Activated naive CD4-positive, alpha-beta T cell treated with Interleukin-2 at 50 U/mL for 16 hours (primary cell): ENCODE measurements around the gene TENM4.
"Not testable (repeated sequence)": the region's sequence is repeated elsewhere in the genome, so short reads cannot be mapped to it uniquely, and the experiment has no call there.

Experiments
- DNase-seq: peaks from one replicate; pipeline ENCODE4 v3.0.0-alpha.2; 2020

Gene TENM4

GRCh38 chr11:78996007-78996406 lies 444.8 kb downstream of the TENM4 start:
- DNase-seq = no peak

DNA sequence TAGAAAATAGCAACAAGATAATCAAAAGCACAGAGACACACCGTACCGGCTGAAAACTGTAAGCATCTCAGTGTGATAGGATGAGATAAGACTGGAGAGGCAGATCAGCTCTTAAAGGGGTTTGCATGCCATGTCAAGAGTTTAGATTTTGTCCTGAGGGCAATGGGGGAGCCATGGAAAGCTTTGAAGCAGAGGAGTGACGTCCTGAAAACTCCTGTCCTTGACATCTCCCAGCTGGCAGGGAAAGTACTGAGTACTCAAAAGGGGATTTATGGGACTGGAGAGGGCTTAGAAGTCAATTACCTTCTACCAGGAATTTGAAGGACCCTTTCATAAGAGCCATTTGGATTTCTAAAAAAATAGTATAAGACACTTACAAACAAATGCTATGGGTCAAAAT lies 445.7 kb downstream of the TENM4 start:
- no peak for DNase-seq

DNA sequence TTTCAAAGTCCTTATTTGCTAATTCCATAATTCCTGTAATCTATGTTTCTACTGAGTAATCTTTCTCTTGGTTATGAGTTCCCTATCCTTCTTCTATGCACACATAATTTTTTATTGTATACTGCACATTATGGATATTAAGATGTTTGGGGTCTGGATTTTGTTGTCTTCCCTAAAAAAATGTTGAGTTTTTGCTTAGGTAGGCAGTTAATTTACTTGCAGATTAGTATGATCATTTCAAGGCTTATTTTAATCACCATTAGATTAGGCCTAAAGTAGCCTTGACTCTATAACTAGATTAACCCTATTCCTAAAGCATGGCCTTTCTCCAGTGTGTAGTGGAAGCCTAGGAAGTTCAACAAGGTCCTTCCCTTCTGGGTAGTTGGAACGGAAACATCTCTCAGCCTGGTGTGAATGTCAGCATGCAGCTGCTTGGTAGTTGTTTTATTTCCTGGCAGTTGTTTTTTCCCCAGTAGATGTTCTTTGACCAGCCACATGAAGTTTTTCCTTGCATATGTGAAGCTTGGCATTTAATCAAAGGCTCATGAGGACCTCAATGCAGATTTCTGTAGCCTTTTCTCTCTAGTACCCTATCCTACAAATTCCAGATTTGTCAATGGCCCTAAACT lies 446.9 kb downstream of the TENM4 start:
- no peak for DNase-seq

GRCh38 chr11:78991681-78992080 lies 449.1 kb downstream of the TENM4 start:
- no peak for DNase-seq

GRCh38 chr11:78990261-78990660 lies 450.6 kb downstream of the TENM4 start:
- DNase-seq = no peak

- no peak for DNase-seq
These were observed 453.1 kb downstream of the TENM4 start for GRCh38 chr11:78987748-78988147.

GRCh38 chr11:78986305-78986704 lies 454.5 kb downstream of the TENM4 start:
- no peak for DNase-seq

DNA sequence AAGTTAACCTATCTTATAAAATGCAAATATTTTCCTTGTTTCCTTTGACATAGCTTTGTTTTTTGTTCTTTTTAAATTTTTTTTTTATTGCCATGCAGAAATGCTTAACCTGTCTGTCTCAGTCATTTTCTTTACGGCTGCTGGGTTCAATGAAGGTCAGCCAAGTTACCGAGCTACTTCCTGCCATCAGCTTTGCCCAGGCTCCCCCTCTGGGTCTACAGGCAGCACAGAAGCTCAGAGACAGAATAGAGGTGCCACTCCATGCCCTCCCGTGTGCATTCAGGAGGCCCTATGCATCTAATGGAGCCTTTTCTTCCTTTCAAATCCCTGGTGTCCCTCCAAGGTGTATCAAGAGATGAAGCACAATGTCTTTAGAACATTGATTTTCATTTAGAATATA lies 455.2 kb downstream of the TENM4 start:
- no peak for DNase-seq

GRCh38 chr11:78982473-78982872 lies 458.4 kb downstream of the TENM4 start:
- DNase-seq = no peak

GRCh38 chr11:78981153-78981552 lies 459.7 kb downstream of the TENM4 start:
- no peak for DNase-seq

DNA sequence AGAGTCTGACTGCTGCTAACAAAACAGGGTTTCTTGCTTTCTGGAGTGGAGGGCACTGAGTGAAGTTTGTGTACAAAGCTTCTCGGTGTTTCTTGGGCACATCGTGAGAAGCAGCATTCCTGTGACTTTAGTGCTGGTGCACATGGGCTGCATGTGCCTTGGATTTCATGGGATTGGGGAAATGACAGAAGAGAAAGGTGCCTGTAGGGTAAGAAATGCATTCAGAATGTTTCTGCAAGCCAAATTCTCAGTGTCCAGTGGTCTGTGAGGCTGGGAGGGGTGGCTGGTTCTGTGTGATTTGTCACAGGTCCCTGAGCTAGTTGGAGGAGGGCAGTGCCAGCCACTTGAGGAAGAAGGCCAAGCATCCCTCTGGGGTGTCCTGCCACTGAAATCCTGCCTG lies 462.0 kb downstream of the TENM4 start:
- no peak for DNase-seq

DNA sequence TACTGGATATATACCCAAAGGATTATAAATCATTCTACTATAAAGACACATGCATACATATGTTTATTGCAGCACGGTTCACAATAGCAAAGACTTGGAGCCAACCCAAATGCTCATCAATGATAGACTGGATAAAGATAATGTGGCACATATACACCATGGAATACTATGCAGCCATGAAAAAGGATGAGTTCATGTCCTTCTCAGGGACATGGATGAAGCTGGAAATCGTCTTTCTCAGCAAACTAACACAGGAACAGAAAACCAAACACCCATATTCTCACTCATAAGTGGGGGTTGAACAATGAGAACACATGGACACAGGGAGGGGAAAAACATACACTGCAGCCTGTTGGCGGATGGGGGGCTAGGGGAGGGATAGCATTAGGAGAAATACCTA lies 463.0 kb downstream of the TENM4 start:
- not testable (repeated sequence) for DNase-seq

- DNase-seq = no peak
These were observed 463.8 kb downstream of the TENM4 start for GRCh38 chr11:78977009-78977408.

DNA sequence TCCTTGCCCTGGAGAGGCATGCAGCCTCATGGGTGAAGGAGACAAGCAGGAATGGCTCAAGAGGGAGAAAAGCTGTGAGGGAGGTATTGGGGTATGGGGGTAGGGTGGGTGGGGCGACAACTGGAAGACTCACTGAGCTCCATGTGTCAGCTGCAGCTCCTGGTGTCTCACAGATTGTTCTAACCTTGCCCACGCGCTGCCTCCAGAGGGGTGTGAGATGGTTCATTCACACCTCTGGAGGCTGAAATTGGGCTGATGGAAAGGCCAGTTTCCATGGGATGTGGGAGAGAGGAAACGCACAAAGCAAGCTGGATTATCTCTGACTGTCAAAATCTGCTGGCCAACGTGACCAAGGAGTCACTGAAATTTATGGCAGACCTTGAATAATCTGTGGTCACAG lies 465.7 kb downstream of the TENM4 start:
- no peak for DNase-seq

- DNase-seq = no peak
These were observed 467.0 kb downstream of the TENM4 start for GRCh38 chr11:78973876-78974275.

DNA sequence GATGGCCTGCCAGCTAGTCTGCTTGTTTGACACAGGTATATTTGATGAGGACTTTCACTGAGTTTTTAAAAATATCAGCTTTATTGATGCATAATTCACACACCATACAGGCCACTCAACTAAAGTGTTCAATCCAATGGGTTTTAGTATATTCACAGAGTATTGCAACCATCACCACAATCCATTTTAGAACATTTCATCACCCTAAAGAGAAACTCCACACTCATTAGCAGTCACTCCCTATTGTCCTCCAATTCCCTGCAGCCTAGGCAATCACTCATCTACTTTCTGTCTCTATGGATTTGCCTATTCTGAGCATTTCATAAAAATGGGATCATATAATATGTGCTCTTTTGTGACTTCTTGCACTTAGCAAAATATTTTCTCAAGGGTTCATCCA lies 468.2 kb downstream of the TENM4 start:
- no peak for DNase-seq

- DNase-seq = no peak
These were observed 468.7 kb downstream of the TENM4 start for GRCh38 chr11:78972177-78972576.

- DNase-seq = no peak
These were observed 473.0 kb downstream of the TENM4 start for GRCh38 chr11:78967811-78968210.

DNA sequence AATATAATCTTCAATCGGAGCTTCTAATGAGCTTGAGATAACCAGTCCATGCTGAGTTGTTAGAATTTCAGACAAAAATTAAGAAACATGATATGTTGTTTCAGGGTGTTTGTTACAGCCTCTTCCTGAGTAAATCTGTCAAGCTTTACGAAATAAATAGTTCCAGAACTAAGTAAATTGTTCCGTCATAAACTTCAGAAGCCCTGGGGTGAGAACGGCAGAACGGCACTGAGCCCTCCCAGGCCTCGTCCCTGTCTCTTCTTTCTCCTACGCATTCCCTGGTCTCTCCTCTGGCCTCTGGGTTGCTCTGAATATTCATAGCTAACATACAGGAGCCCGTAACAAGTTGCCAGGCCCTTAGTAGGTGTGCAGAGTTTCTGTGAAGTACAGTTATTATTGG lies 475.4 kb downstream of the TENM4 start:
- DNase-seq = no peak

DNA sequence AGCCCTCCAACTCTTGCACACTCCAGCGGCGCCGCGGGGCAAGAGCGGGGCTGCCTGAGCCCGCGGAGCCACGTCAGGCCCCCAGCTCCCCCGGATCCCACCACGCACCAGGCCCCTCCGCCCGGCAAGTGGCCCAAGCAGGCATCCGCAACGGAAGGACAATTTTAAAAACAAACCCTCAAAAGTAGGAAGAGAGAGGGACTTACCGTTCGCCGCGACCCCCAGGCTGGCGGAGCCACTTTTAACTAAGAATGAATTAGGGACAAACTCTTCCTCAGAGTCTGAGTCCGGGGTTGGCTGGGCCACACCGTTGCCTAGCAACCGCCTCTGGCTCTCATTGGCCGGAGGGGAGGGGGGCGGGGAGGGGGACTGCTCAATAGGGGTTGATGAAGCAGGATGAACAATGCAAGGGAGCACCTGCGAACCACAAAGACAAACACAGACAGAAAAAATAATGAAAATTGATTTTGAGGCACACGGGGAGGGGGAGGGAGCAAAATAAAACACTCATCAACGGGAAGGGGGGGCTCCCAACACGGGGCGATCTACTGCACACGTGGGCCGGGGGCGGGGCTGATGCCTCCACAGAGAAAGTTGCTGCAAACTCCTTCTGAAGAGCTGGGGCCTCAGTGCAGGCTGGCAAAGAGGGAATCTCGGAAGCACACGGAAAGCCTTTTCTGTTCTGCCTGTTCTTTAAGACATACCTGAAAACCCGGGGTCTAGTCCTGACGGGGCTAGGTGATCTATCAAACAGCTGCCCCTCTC lies 478.7 kb downstream of the TENM4 start:
- DNase-seq = no peak

- DNase-seq = no peak
These were observed 479.6 kb downstream of the TENM4 start for GRCh38 chr11:78961247-78961646.

DNA sequence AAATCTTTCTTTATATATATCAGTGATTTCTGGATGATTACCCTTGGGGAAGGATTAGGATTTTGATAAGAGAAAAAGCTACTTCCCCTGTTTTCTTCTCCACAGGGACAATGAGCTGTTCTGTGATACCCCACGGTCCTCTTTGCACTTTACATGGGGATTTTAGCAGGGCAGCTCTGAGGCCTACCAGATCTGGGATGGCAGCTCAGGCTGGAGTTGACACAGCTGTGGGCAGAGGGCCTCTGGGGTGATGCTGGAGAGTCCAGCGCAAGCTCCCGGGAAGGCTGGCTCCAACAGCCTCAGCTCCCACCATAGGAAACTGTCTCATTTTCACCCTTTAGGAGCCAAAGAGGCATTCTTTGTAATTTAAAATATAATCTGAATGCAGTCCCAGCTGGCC lies 482.4 kb downstream of the TENM4 start:
- no peak for DNase-seq

DNA sequence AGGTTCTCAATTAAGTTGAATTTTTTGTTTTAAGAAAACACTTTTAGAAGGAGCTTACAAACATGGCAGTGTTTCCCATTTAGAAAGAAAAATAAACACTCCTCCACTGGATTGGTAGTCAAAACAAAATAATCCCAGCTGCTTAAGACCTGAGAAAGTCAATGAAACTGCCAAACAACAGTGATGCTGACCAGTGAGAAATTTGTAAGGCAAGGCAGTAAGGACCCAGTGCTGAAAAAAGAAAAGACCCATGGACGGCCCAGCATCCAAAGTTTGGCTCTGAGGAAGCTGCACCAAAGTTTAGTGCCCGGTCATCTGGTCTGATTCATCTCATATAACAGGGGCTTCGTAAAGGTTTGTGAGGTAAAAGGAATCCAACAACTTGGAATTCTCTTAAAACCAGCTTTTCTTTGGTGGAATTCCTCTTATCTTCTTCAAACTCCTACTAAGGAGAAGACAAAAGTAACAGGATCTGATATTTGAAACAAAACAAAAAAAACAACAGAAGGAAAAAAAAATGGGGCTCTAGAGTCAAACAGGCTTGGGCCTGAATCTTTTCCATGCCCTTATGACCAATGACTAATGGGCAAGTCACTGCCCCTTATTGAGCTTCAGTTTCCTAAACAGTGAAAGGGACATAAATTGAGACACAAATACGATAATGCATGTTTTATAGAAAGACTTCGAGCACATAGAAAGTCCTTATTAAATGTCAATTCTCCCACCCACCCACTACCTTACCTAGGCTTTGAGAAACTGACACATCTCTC lies 483.2 kb downstream of the TENM4 start:
- no peak for DNase-seq

DNA sequence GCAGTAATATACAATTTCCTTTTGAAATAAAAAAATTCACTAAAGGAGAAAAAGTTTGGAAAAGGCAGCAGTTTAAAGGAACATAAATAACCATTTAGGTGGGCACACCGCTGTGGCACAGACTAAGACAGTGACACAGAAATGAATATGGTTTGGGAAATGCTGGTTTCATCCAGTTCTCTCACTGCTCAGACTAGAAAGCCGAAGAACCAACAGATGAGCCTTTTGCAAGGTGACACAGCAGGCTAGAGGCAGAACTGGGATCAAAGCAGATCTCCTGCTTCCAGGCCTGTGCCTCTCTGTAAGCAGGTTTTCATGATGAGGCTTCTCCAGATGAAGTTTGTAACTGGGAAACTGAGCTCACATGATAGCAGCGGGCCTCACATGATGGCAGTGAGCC lies 486.1 kb downstream of the TENM4 start:
- no peak for DNase-seq
